DND-41 (cell line): ENCODE results near the gene SNAPC5.

Experiments used
- ATAC-seq: fragments of 200-7000 bp; cut with Tn5 transposase; 3 replicates; pipeline ENCODE4 v1.9.1; 2021; ENCODE audit warnings: low read depth; ENCODE audit not compliant: insufficient read depth
- DNase-seq: peaks from one replicate; pipeline ENCODE4 v3.0.0-alpha.2; 2020
- H2AFZ ChIP-seq: 2 replicates; pipeline ENCODE4 v1.6.0; 2012; ENCODE audit warnings: low read depth, low read length
- H3K27ac ChIP-seq: 2 replicates; pipeline ENCODE4 v1.5.1; 2012; ENCODE audit warnings: low read length, inconsistent platforms
- H3K27me3 ChIP-seq: fragments of 200-600 bp; sonication (generic); 2 replicates; pipeline ENCODE4 v1.6.0; 2012; ENCODE audit warnings: low read length, mild to moderate bottlenecking, inconsistent platforms; ENCODE audit not compliant: insufficient read depth, poor library complexity
- H3K36me3 ChIP-seq: 2 replicates; pipeline ENCODE4 v1.5.1; 2012; ENCODE audit warnings: low read length, inconsistent platforms; ENCODE audit not compliant: insufficient read depth
- H3K4me1 ChIP-seq: 2 replicates; pipeline ENCODE4 v1.5.1; 2012; ENCODE audit warnings: mild to moderate bottlenecking, low read length; ENCODE audit not compliant: insufficient read depth
- H3K4me2 ChIP-seq: 2 replicates; pipeline ENCODE4 v1.6.0; 2012; ENCODE audit warnings: mild to moderate bottlenecking, moderate library complexity, low read length, inconsistent platforms; ENCODE audit not compliant: insufficient read depth
- H3K4me3 ChIP-seq, 2 experiments: fragments of 200-600 bp in 1 of 2; shearing (Covaris generic) in 1 of 2; 2 replicates each; pipeline ENCODE4 v1.5.1; 2012 to 2016; ENCODE audit warnings: inconsistent platforms in 2 of 2, low read length in 2 of 2, mild to moderate bottlenecking in 2 of 2, low read depth in 1 of 2, moderate library complexity in 1 of 2
- H3K79me2 ChIP-seq: 2 replicates; pipeline ENCODE4 v1.6.0; 2012; ENCODE audit warnings: low read length, inconsistent platforms; ENCODE audit not compliant: insufficient read depth
- H3K9ac ChIP-seq: 2 replicates; pipeline ENCODE4 v1.6.0; 2012; ENCODE audit warnings: low read depth, mild to moderate bottlenecking, inconsistent platforms, low read length, moderate library complexity
- H3K9me3 ChIP-seq: 2 replicates; pipeline ENCODE4 v1.5.1; 2012; ENCODE audit warnings: low read length, moderate library complexity, mild to moderate bottlenecking, inconsistent platforms; ENCODE audit not compliant: insufficient read depth, severe bottlenecking
- H4K20me1 ChIP-seq: 2 replicates; pipeline ENCODE4 v1.6.0; 2012; ENCODE audit warnings: low read length; ENCODE audit not compliant: insufficient read depth
- EZH2 ChIP-seq: IDR thresholded peaks from 3 replicates; pipeline ENCODE4 v1.6.1; 2012; ENCODE audit warnings: borderline replicate concordance, low read depth, mild to moderate bottlenecking, moderate library complexity, low read length, inconsistent platforms; ENCODE audit not compliant: severe bottlenecking
- TF ChIP-seq, protein P1 (sequence below): IDR thresholded peaks from 2 replicates; pipeline ENCODE4 v1.5.1; 2012; ENCODE audit warnings: borderline replicate concordance, low read length, moderate library complexity, mild to moderate bottlenecking; ENCODE audit not compliant: poor library complexity, severe bottlenecking; ENCODE audit errors: extremely low read depth

SNAPC5 gene

DNA sequence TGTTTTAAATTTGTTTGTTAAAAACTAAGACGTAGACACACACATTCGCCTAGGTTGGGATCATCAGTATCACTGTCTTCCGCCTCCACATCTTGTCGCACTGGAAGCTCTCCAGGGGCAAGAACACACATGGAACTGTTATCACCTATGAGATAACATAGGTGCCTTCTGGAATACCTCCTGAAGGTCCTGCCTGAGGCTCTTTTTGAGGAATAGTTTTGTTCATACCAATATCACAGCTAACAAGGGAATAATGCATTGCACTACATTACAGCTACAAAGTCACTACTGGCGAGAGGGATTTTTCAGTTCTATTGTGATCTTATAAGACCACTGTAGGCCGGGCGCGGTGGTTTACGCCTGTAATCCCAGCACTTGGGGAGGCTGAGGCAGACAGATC lies 37.5 kb upstream of the SNAPC5 start:
- Histone ChIP-seq H3K4me2 (no peak overlapping the region), H3K79me2 (no peaks in the 10 kb centered on the region), H3K36me3 (peaks cover 57% of the 10 kb centered on the region), H3K4me1 (no peaks in the 10 kb centered on the region), H3K9ac (no peak overlapping the region), H2AFZ (no peak overlapping the region), H3K27ac (no peak overlapping the region), H4K20me1 (no peaks in the 10 kb centered on the region), H3K27me3 (no peaks in the 10 kb centered on the region), H3K9me3 (no peaks in the 10 kb centered on the region), H3K4me3 (no peak overlapping the region)
- no peak for ATAC-seq
- no peak for TF ChIP-seq EZH2
- TF ChIP-seq, protein P1, sequence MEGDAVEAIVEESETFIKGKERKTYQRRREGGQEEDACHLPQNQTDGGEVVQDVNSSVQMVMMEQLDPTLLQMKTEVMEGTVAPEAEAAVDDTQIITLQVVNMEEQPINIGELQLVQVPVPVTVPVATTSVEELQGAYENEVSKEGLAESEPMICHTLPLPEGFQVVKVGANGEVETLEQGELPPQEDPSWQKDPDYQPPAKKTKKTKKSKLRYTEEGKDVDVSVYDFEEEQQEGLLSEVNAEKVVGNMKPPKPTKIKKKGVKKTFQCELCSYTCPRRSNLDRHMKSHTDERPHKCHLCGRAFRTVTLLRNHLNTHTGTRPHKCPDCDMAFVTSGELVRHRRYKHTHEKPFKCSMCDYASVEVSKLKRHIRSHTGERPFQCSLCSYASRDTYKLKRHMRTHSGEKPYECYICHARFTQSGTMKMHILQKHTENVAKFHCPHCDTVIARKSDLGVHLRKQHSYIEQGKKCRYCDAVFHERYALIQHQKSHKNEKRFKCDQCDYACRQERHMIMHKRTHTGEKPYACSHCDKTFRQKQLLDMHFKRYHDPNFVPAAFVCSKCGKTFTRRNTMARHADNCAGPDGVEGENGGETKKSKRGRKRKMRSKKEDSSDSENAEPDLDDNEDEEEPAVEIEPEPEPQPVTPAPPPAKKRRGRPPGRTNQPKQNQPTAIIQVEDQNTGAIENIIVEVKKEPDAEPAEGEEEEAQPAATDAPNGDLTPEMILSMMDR, result no peak
- no peak for DNase-seq

DNA sequence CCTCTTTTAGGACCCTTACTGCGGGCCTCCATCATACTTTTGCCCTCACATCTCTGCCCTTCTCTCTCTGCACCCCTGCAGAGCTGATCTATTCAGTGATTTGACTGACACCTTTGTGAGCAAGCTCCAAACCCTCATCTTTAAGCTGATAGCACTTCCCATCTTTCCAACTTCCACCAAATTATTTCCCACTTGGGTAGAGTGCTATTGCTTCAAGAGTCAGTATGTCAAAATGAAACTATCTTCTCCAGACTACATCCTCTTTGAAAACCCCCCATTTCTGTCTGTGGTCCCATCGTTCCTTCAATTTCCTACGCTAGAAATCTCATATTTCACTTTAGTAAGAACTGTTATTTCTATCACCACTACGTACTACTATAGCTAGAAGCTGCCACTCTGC lies 27.3 kb upstream of the SNAPC5 start:
- no peak for DNase-seq
- no peak overlapping the region for H3K4me2 ChIP-seq

DNA sequence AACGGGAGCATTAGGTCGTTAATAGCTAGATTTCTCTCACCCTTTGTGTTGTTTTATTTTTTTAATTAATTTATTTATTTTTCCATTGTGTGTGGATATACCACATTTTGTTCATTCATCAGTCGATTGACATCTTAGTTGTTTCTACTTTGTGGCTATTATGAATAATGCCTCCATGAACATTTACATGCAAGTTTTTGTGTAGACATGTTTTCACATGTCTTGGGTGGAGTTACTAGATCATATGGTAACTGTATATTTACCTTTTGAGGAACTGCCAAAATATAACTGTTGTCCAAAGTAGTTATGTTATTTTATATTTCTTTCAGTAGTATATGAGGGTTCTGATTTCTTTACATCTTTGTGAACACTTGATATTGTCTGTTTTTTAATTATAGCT lies 26.4 kb upstream of the SNAPC5 start:
- no peaks in the 10 kb centered on the region for H3K4me1 ChIP-seq
- no peak overlapping the region for H3K4me2 ChIP-seq
- peaks cover 2% of the 10 kb centered on the region; the same call in 1 of the 2 replicates for H3K79me2 ChIP-seq
- no peak for TF ChIP-seq EZH2
- TF ChIP-seq, protein P1, result no peak
- no peak overlapping the region for H2AFZ ChIP-seq
- no peak overlapping the region for H3K9ac ChIP-seq
- ATAC-seq, result no peak
- H3K9me3 ChIP-seq, result no peaks in the 10 kb centered on the region
- no peak for DNase-seq
- no peak overlapping the region for H3K4me3 ChIP-seq
- no peaks in the 10 kb centered on the region for H4K20me1 ChIP-seq
- peaks cover 64% of the 10 kb centered on the region for H3K36me3 ChIP-seq
- H3K27me3 ChIP-seq, result no peaks in the 10 kb centered on the region
- no peak overlapping the region for H3K27ac ChIP-seq

More for the DNA sequence above, 27.3 kb upstream of the SNAPC5 start:
- H3K9ac ChIP-seq, result no peak overlapping the region
- H3K79me2 ChIP-seq, result peaks cover 2% of the 10 kb centered on the region; the same call in 1 of the 2 replicates
- no peak for ATAC-seq
- H3K4me1 ChIP-seq, result no peaks in the 10 kb centered on the region
- H3K9me3 ChIP-seq, result no peaks in the 10 kb centered on the region
- H3K27ac ChIP-seq, result no peak overlapping the region
- H3K36me3 ChIP-seq, result peaks cover 68% of the 10 kb centered on the region
- TF ChIP-seq, protein P1, result no peak
- no peak for TF ChIP-seq EZH2
- H2AFZ ChIP-seq, result no peak overlapping the region
- H4K20me1 ChIP-seq, result no peaks in the 10 kb centered on the region
- H3K4me3 ChIP-seq, result no peak overlapping the region
- H3K27me3 ChIP-seq, result no peaks in the 10 kb centered on the region

DNA sequence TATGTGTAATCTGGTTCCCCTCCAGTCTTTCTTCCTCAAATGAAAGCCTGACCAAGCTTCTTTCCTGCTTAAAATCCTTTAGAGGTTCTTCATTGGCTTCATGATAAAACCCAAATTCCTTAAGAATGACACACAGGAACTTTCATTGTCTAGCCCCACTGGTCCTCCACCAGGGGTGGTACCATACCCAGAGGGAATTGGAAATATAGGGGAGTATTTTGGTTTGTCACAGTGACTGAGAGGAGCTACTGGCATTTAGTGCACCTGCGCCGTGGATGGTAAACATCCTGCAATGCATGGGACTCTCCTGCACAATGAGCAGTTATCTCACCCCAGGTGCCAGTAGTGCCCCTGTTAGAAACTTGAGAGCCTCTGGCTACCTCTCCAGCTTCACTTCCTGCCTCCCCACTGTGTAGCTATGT lies 18.4 kb upstream of the SNAPC5 start:
- ATAC-seq (no peak), DNase-seq (no peak)
- Histone ChIP-seq H2AFZ (no peak overlapping the region), H3K4me2 (no peak overlapping the region), H3K9me3 (no peaks in the 10 kb centered on the region), H3K27ac (no peak overlapping the region), H3K36me3 (peaks cover 51% of the 10 kb centered on the region), H3K4me1 (no peaks in the 10 kb centered on the region), H3K27me3 (no peaks in the 10 kb centered on the region), H3K4me3 (no peak overlapping the region), H3K9ac (no peak overlapping the region), H3K79me2 (0 out of 2 replicates have a peak, but pooled peaks cover under 1% of the 10 kb centered on the region), H4K20me1 (no peaks in the 10 kb centered on the region)
- TF ChIP-seq, protein P1, result no peak
- no peak for TF ChIP-seq EZH2
